GM18861 (cell line): ENCODE measurements around the gene ADAMTS1.

Source experiments
- ATAC-seq: cut with Tn5 transposase; IDR thresholded peaks from one replicate; pipeline ENCODE4 v1.9.1; 2021; ENCODE audit not compliant: unreplicated experiment

ADAMTS1 gene

DNA sequence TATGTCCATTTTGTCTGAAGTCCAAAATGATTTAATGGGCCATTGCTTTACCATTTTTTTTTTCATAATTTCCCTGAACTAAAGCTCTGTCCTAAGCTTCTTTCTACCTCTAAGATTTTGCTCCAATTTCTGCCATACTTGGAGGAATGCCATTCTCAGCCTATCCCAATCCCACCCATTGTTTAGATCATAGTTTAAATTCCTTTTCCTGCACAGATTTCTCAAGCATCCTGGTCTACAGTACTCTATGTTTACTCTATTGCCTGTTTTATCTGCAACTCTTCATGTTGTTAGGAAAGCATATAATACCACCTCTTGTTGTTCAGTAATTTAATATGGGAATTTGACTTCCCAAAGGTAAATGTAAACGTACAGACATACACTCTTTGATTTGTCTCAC, 30.8 kb downstream of the ADAMTS1 start:
- no peak for ATAC-seq

DNA sequence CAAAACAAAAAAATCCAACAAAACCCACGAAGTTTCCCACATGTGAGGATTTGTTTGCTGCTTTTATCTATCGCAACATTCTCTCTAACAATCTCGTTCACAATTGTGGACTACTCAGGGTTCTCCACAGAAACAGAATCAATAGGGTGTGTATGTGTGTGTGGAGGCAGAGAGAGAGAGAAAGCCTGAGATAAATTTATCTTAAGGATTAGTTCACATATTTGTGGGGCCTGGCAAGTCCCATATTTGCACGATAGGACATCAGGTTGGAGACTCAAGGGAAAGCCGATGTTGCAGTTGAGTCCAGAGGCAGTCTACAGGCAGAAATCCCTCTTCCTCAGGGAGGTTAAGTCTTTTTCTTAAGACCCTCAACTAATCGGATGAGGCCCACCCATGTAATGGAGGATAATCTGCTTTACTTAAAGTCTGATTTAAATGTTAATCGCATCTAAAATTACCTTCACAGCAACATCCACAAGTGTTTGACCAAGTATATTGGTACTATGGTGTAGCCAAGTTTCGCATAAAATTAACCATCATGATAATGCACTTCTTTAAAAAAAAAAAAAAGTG, 31.7 kb downstream of the ADAMTS1 start:
- ATAC-seq: no peak

DNA sequence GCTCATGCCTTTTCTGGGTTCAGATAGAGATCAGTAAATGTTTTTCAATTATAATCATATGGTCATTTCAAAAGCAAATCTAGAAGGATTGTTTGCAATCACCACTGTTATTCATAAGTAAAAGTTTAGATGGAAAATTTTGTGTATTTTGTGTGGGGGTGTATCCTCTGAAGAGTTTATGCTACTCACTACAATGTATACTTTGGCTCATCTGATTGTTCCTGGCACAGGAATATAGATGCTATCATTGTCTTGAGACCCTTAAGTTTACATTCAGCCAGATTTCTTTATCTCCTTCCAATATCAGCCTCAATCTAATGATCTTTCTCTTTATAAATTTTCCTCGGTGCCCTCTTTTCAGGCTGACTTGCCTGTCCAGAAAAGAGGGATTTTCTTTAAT, 33.0 kb downstream of the ADAMTS1 start:
- no peak for ATAC-seq

DNA sequence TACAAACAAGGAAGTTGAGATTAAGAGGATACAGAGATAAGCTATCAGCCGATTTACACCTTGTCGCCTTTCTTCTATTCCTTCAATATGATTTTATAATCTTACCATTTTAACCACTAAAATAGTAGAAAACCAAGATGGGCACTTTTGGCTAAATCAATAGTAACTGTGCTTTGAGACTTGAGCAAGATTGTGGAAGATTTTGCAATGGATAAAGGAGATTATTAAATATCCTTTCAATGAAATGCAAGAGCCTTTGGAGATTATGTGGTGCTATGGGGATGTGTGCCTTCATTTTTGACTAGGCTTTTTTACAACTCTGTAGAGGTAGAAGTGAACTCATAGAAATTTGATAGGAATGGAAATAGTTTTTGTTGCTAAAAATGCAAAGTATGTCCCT, 33.7 kb downstream of the ADAMTS1 start:
- no peak for ATAC-seq

DNA sequence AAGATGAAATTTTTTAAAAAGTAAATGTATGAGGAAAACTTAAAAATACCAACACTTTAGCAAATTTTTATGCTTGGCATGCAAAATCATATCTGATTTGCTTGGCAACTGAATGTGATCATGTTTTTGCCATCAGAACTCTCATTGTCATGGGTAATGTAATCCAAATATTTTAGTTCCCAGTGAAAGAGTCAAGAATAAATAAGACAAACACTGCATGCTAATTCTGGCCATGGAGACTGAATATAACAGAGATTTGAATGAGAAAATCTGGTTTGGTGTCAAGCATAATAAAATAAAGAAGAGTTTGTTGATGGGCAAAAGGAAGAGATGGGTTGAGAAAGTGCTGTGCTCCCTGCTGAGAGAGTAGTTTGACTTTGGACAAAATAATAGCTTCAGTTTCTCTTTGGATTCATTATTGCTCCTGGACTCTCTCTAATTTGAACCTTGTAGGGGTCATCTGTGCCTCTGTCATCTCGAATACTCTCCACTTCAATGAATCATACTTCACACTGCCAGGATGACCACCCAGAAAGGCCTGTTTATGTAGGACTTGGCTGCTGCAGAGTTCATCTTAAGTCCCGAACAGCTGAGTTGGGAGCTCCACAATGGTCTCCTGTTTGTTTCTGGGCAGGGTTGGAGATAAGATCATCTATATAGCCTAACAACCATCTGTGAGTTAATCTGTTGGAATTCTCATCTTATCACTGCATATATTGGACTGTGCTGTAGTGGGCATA, 34.4 kb downstream of the ADAMTS1 start:
- no peak for ATAC-seq

DNA sequence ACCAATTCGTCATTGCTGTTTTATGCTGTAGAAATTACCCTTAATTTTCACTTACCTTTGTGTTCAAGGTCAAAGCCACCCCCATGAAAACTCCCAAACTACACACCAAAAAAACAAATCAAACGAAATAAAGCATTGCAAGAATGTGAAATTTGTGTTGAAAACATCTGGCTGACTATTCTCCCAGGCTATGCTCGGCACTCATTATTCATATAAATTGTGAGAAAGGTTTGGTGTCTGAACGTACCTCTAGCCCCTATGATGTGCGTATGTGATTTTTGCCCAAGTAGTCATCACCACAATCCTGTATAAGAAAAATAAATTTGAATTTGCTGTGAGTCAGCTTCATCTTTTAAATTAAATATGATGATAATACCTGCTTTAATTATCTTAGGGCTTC, 34.9 kb downstream of the ADAMTS1 start:
- no peak for ATAC-seq

DNA sequence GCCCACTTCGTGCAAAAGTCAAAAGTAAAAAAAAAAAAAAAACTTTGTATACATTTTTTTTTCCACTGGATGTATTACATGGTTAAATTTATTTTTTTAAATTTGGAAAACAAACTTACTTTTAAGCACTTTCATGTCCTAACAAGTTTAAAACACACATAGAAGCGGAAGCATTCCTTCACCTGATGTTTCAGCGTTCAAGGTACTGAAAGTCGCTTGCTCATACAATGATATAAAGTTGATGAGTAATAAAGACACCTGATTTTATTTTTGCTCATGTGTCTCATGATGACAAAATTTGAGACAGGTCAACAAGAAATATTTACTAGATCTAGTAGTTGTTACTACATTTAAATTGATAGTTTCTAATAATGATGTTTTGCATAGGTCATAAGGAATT, 35.5 kb downstream of the ADAMTS1 start:
- no peak for ATAC-seq

DNA sequence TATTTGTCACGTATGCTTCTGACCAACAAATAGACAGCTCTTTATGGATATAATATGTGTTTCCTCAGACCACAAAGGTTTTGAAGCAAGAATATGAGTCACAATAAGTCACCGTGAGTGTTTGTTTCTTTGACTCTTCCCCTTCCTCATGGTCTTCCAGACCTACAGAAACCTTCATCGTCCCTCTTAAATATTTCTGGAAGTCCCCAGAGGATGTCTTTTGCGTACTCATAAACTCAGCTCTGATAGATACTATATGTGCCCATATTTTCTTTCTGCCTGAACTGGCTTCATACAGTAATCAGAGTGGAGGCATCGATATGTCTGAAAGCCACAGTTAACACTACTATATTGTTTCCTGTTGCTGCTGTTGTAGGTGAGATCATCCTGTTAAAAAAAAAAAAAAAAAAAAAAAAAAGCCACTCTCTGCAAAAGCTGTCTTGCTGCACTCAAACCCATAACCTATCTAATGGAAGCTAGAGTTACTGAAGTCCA, 38.4 kb downstream of the ADAMTS1 start:
- no peak for ATAC-seq

DNA sequence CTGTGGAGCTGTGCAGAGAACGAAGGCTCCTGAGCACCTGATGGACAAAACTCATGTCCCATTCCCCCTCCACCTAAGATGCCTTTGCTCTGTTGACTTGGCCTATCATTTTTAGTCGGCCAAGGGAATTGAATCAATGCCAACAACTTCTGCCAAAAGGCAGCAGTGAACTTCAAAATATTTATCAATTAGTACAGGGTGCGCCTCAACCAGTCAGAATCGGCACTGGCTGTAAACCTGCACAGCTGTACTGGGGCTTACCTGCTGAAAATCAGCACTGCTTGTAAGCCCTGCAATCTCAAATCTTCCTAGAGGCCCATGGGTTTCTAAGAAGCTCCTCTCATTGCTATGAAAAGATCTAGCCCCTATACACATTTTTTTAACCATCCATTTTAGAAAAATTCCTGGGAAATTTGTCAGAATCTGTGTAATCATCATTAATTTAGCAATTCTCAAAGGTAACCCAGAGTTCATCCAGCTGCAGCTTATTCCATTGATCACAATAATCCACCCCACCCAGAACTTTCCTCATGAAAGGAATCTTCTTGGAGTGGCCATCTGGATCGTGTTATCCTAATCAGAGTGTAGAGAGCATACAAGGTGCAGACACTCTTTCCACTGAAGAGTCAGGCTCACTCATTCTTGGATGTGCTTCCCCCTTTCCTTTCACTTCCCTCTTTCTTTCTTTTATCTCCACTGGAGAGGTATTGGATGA, 40.2 kb downstream of the ADAMTS1 start:
- no peak for ATAC-seq

DNA sequence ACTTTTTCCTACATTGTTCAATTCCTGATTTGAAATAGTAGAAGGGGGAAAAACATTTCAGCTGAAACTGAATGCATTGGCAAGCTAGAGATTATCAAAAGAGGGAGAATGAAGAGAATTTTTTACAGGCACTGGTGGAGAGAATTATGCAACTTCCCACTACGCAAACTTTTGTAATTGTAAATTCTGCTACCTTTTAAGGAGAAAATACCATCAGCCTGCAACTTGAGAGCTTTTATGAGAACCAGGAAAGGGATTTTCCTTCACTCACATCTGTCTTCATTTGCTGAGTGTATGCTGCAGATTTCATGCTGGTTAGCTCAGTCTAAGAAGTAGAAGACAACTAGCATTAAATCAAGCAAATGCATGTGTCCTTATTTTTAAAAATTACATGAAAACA, 43.7 kb downstream of the ADAMTS1 start:
- ATAC-seq: no peak

DNA sequence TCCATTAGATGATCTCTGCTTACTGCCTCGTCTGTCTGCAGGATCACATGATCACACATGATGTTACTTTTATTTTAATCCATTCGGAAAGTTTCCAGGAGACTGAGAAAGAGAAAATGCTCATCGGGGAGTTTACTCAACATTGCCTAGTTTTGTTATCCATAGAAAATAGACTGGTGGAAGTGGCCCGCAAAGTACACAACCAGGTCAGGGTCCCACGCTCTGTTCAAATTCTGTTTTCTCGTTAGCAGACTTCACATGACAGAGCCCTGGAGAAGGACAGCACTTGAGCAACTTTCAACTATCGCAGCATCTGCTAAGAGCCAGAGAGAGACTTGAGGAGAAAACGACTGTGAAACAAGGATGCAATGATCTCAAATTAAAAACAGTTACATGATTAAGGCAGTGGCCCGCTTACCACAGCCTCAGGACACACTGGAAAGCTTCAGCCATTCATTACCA, 44.2 kb downstream of the ADAMTS1 start:
- no peak for ATAC-seq

DNA sequence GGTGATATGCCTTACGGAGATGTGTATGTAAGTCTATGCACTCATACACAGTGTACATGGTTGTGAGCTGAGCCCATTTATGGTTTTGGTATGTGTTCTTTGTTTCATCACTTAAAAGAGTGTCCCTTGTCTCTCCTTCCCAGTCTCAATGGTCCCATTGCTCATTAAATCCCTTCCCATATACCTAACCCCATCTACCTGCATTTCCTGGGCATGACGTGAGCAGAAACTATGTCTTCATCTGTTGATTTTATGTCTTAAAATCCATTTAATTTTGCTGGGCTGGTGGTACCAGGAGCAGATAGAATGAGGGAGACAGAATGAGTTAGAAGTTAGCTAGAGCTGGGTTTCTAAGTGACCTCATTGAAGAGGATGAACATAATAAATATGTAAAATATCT, 44.8 kb downstream of the ADAMTS1 start:
- no peak for ATAC-seq

DNA sequence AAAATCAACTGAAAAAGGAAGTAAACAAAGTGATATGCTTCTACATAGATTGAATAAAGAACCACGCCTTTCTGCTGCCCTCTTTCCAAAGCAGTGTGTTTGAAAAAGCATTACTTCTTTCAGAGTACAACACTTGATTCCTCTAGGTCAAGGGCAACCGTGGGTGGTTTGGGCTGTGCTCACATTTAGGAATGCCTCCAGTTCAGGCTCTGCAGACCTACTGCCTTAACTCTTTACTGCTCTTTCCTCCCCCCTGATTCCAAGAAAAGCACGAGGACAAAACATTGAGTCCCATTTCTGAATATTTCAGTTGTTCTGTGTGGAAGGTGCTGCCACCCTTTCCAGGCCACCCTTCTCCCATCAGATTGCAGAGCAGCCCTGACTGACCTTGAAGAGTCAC, 45.2 kb downstream of the ADAMTS1 start:
- no peak for ATAC-seq

DNA sequence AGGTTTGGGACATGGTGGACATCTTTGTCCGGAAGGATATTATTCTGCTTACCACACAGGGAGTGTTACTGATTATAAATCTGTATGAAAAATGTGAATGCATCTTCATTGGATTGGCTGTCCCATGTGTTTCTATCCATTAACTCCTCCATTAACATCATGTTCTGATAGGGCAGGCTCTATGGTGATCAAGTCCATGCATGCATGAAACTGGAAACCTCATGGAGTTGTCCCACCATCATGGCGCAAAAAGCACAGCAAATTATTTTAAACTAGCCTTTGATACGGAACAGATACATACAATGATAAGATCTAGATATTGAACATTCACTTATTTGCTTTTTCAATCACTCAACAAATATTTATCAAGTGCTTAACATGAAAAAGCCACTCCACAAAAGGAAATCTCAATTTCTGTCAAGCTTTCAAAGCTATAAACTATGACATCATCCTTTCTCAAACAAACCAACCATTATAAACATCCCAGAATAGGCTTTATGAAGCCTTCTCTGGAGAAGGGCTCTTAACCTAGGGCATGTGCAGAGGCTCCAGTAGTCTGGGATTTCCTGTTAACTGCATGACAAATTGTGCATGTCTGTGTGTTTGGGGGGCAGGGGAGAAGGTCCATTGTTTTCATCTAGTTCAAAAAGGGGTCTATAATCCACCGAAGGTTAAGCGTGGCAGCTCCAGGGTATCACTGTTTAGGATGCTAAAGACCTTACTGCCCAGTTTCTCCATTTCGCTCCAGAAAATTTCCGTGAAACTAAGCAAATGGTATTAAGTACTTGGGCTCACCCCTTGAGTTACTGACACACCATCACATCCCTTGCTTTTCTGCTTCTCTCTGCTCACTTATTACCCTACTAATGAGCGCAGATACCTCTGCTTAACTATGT, 46.1 kb downstream of the ADAMTS1 start:
- no peak for ATAC-seq

DNA sequence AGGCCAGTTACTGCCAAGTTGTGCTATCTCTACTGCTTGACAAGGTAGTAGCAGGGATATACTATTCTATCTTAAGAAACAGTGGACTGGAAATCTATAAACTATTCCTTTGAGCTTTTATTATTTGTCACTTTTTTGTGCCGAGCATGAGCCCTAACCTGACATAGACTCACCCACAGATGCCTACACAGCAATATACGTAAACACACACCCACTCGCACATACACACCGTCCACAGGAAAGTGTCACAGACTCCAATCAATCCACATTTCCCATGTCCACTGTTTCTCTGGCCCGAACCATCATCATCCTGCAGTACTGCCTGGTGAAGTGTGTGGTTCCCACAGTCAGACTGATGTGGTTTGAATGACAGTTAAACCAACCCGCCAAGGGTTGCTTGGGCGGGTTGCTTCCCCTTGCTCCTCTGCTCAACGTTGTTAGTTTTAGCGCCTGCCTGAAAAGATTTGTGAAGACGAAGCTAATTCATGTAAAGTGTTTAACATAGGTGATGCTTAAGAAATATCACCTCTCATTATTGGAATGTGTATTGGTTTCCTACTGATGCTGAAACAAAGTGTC, 47.2 kb downstream of the ADAMTS1 start:
- ATAC-seq: no peak

DNA sequence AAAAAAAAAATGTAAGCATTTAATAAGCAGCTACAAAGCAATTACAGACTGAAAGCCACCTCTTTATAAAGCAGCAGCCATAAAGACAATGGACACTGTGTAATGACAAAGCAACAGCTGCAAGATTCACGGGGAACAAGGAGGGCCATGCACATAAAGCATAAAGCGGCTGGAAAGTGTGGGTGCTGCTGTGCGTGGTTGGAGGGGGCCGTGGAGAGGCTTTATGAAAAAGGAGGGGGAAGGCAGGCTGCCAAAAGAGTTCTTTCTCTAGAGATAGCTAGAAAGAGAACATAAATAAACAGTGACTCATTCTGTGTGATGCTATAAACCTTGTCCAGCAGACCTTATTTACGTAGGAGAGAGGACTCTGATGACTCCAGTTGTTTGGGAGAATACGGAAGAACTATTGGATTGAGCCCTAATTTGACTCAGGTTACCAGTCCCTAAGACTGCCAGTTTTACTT, 49.3 kb downstream of the ADAMTS1 start:
- ATAC-seq: no peak

DNA sequence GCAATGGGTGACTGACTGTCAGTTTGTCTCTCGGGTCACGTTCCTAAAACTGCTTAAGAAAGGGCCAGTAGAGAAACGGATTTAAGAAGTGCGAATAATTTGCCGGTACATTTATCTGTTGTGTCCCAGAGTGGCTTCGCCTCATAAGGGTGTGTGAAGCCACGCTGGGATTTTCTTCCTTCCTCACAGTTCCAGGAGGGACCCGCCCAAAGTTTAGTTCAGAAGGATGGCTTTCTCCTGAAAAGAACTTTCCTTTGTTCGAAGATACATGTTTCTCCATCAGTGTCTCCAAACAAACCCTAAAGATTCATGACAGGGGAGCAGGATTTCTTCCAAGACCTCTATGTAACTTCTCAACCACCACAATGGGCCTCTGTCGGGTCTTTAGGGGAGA, 49.8 kb downstream of the ADAMTS1 start:
- no peak for ATAC-seq

DNA sequence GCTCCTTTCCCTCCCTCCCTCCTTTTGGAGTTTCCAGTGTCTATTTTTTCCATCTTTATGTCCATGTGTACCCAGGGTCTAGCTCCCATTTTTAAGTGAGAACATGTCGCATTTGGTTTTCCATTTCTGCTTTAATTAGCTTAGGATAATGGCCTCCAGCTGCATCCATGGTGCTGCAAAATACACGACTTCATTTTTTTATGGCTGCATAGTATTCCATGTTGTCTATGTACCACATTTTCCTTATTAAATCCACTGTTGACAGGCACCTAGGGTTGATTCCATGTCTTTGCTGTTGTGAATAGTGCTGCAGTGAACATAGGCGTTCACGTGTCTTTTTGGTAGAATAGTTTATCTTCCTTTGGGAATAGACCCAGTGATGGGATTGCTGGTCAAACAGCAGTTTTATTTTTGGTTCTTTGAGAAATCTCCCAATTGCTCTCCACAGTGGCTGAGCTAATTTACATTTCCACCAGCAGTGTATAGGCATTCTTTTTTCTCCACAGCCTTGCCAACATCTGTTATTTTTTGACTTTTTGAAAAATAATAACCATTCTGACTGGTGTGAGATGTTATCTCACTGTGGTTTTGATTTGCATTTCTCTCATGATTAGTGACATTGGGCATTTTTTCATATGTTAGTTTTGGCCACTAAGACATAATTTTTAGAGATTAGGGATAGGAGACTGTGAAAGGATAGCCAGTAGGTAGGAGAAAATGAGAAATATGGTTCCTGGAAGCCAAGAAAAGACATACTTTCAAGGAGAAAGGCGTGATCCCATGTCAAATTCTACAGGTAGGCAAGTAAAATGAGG, 50.4 kb downstream of the ADAMTS1 start:
- no peak for ATAC-seq

DNA sequence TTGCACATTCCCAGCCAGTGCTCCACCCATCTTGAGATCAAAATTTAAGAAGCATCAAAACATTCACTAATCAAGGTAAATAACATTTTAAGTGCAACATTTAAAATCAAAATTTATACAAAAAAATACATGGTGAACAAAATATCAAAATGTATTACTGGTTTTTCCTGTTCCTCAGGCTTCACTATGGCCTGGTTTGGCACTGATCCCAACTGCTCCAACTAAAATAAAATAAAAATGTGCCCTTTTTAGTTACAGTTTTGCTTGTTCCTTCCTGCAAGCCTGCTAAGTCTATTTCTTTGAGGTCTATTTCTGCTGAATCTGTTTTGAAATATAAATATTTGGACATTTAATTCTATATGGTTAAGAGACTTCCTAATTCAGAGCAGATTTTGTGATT, 54.9 kb downstream of the ADAMTS1 start:
- no peak for ATAC-seq

DNA sequence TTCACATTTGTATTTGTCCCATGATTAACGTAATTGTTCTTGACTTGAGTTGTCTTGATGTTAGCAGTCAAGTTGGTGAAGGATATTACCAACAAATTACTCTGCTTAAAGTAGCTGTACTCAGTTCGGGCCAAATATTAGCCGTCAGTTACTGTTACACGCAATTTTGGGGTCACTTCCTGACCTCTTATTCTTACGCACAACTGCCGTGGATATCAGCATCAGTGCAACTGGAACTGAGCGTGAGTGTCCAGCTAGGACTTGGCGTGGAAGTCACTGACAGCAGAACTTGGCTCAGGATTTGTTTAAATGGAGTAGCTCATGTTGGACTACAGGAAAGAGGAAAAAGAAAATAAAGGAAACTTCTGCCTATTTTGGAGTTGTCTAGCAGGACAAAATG, 56.4 kb downstream of the ADAMTS1 start:
- ATAC-seq: no peak
